NCI-H2107 (cell line): ENCODE results near the gene SMC1B.
"Not testable (repeated sequence)": the region's sequence is repeated elsewhere in the genome, so short reads cannot be mapped to it uniquely, and the experiment has no call there.

Experiments
- DNase-seq: peaks from one replicate; lab custom pipeline; 2025; lab: John Stamatoyannopoulos, UW

Gene SMC1B

GRCh38 chr22:45421349-45422055, 8.1 kb upstream of the SMC1B start:
- DNase-seq, result no peak

- DNase-seq, result no peak
Observed at GRCh38 chr22:45420539-45420938, 7.1 kb upstream of the SMC1B start.

- no peak for DNase-seq
Observed at GRCh38 chr22:45420011-45420410, 6.6 kb upstream of the SMC1B start.

- DNase-seq, result no peak
Observed at GRCh38 chr22:45418770-45419138, 5.4 kb upstream of the SMC1B start.

- no peak for DNase-seq
Observed at GRCh38 chr22:45418056-45418769, 4.8 kb upstream of the SMC1B start.

- DNase-seq, result no peak
Observed at GRCh38 chr22:45413013-45413367, 409 bp downstream of the SMC1B start.

- DNase-seq, result no peak
Observed at GRCh38 chr22:45407793-45408192, 5.6 kb downstream of the SMC1B start.

GRCh38 chr22:45402466-45402985, 10.9 kb downstream of the SMC1B start:
- no peak for DNase-seq

- DNase-seq, result no peak
Observed at GRCh38 chr22:45399712-45400445, 13.5 kb downstream of the SMC1B start.

- DNase-seq, result no peak
Observed at GRCh38 chr22:45398214-45398613, 15.2 kb downstream of the SMC1B start.

GRCh38 chr22:45397806-45398205, 15.6 kb downstream of the SMC1B start:
- DNase-seq, result no peak

- no peak for DNase-seq
Observed at GRCh38 chr22:45389546-45389945, 23.9 kb downstream of the SMC1B start.

- no peak for DNase-seq
Observed at GRCh38 chr22:45381348-45381747, 32.1 kb downstream of the SMC1B start.

GRCh38 chr22:45376703-45377102, 36.7 kb downstream of the SMC1B start:
- DNase-seq, result no peak

GRCh38 chr22:45376009-45376408, 37.4 kb downstream of the SMC1B start:
- DNase-seq, result no peak

GRCh38 chr22:45373592-45373991, 39.8 kb downstream of the SMC1B start:
- DNase-seq, result not testable (repeated sequence)

GRCh38 chr22:45366713-45367112, 46.7 kb downstream of the SMC1B start:
- no peak for DNase-seq

GRCh38 chr22:45359627-45360026, 53.8 kb downstream of the SMC1B start:
- DNase-seq, result no peak

GRCh38 chr22:45358127-45358526, 55.3 kb downstream of the SMC1B start:
- no peak for DNase-seq

- no peak for DNase-seq
Observed at GRCh38 chr22:45357490-45357889, 55.9 kb downstream of the SMC1B start.

- DNase-seq, result no peak
Observed at GRCh38 chr22:45353786-45354185, 59.6 kb downstream of the SMC1B start.

- not testable (repeated sequence) for DNase-seq
Observed at GRCh38 chr22:45352757-45353156, 60.6 kb downstream of the SMC1B start.

- no peak for DNase-seq
Observed at GRCh38 chr22:45351956-45352355, 61.4 kb downstream of the SMC1B start.
